Left ventricle myocardium inferior (tissue), 1 donor: Measurements from ENCODE around the gene SFXN5. TPM values are rescaled to one million over a fixed set of nuclear protein-coding genes. Genes with fewer than 3 reads are reported as not detected.

ENCODE experiments used
- DNase-seq: peaks from one replicate; pipeline ENCODE4 v3.0.0-alpha.2; 2020
- H3K27ac ChIP-seq: fragments of 200-600 bp; replicated peaks from 2 replicates; pipeline ENCODE4 v1.8.0; 2021
- H3K27me3 ChIP-seq: fragments of 200-600 bp; 2 replicates; pipeline ENCODE4 v1.8.0; 2021; ENCODE audit warnings: low read depth
- H3K36me3 ChIP-seq: fragments of 200-600 bp; 2 replicates; pipeline ENCODE4 v1.8.0; 2021
- H3K4me1 ChIP-seq: fragments of 200-600 bp; 2 replicates; pipeline ENCODE4 v1.8.0; 2021
- H3K4me3 ChIP-seq: fragments of 200-600 bp; 2 replicates; pipeline ENCODE4 v1.8.0; 2021; ENCODE audit warnings: mild to moderate bottlenecking, moderate library complexity
- H3K9me3 ChIP-seq: fragments of 200-600 bp; replicated peaks from 2 replicates; pipeline ENCODE4 v1.8.0; 2021
- intact Hi-C: fragments of 100-400 bp; cut with micrococcal nuclease; formaldehyde crosslinking; loops from one replicate; pipeline ENCODE4 v1.11.0; 2022
- total RNA-seq: library from RNA; stranded (reverse); fragmentation: NEBNext Ultra II Directional; extraction: Animal tissue kit (Norgen Biotek cat#: 25700); gene quantifications from one replicate; pipeline ENCODE4 v1.2.1, GENCODE V29; 2021
- TF ChIP-seq, protein P1 (sequence below): fragments of 200-600 bp; IDR thresholded peaks from 2 replicates; pipeline ENCODE4 v1.8.0; 2021; ENCODE audit warnings: antibody characterized with exemption, mild to moderate bottlenecking, borderline replicate concordance
- donor health status: DM: no; HTN: yes; CAD: no; lungs with severe emphysema.

The SFXN5 gene
- total RNA-seq, 1 donor from 2014 or later: 9.9 TPM

- Histone ChIP-seq H3K27ac (no peak overlapping the region), H3K4me3 (no peak overlapping the region), H3K27me3 (no peaks in the 10 kb centered on the region), H3K4me1 (peaks cover 9% of the 10 kb centered on the region), H3K9me3 (no peaks in the 10 kb centered on the region), H3K36me3 (peaks cover 30% of the 10 kb centered on the region)
- intact Hi-C loops: no loop called here
- DNase-seq: no peak
- TF ChIP-seq, protein P1, sequence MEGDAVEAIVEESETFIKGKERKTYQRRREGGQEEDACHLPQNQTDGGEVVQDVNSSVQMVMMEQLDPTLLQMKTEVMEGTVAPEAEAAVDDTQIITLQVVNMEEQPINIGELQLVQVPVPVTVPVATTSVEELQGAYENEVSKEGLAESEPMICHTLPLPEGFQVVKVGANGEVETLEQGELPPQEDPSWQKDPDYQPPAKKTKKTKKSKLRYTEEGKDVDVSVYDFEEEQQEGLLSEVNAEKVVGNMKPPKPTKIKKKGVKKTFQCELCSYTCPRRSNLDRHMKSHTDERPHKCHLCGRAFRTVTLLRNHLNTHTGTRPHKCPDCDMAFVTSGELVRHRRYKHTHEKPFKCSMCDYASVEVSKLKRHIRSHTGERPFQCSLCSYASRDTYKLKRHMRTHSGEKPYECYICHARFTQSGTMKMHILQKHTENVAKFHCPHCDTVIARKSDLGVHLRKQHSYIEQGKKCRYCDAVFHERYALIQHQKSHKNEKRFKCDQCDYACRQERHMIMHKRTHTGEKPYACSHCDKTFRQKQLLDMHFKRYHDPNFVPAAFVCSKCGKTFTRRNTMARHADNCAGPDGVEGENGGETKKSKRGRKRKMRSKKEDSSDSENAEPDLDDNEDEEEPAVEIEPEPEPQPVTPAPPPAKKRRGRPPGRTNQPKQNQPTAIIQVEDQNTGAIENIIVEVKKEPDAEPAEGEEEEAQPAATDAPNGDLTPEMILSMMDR: no peak
These were observed 5.9 kb upstream of the SFXN5 start for GRCh38 chr2:73077424-73077795.

GRCh38 chr2:73076701-73077423 lies 5.3 kb upstream of the SFXN5 start:
- no peak overlapping the region for H3K27ac ChIP-seq
- H3K36me3 ChIP-seq: peaks cover 30% of the 10 kb centered on the region
- DNase-seq: no peak
- H3K9me3 ChIP-seq: no peaks in the 10 kb centered on the region
- TF ChIP-seq, protein P1: no peak
- H3K4me3 ChIP-seq: no peak overlapping the region
- peaks cover 14% of the 10 kb centered on the region for H3K4me1 ChIP-seq
- H3K27me3 ChIP-seq: no peaks in the 10 kb centered on the region
- intact Hi-C loops: no loop called here

- H3K27me3 ChIP-seq: no peaks in the 10 kb centered on the region
- peaks cover 20% of the 10 kb centered on the region for H3K4me1 ChIP-seq
- no peak overlapping the region for H3K4me3 ChIP-seq
- intact Hi-C loops: no loop called here
- peak overlapping the region; percentile 33 for H3K27ac ChIP-seq
- TF ChIP-seq, protein P1: no peak
- peak; percentile 54 for DNase-seq
- H3K9me3 ChIP-seq: no peaks in the 10 kb centered on the region
- H3K36me3 ChIP-seq: peaks cover 25% of the 10 kb centered on the region
These were observed 4.2 kb upstream of the SFXN5 start for GRCh38 chr2:73075477-73076373.

GRCh38 chr2:73074110-73075069 lies 2.9 kb upstream of the SFXN5 start:
- intact Hi-C loops: no loop called here
- TF ChIP-seq, protein P1: no peak
- Histone ChIP-seq H3K9me3 (no peaks in the 10 kb centered on the region), H3K27ac (no peak overlapping the region), H3K36me3 (peaks cover 12% of the 10 kb centered on the region), H3K4me3 (no peak overlapping the region), H3K4me1 (peaks cover 33% of the 10 kb centered on the region), H3K27me3 (no peaks in the 10 kb centered on the region)
- DNase-seq: no peak

GRCh38 chr2:73072416-73072815 lies 904 bp upstream of the SFXN5 start:
- intact Hi-C loops: no loop called here
- DNase-seq: no peak
- H3K9me3 ChIP-seq: no peaks in the 10 kb centered on the region
- peak overlapping the region; percentile 100 for H3K27ac ChIP-seq
- no peaks in the 10 kb centered on the region for H3K27me3 ChIP-seq
- TF ChIP-seq, protein P1: no peak
- H3K4me3 ChIP-seq: peak overlapping the region; percentile 79
- peaks cover 48% of the 10 kb centered on the region for H3K4me1 ChIP-seq
- peaks cover 10% of the 10 kb centered on the region for H3K36me3 ChIP-seq
